Smooth muscle cell (in vitro differentiated cells): ENCODE results near the gene ZNF385B. TPM values are rescaled to one million over a fixed set of nuclear protein-coding genes. Genes with fewer than 3 reads are reported as not detected.

Experiments
- DNase-seq: peaks from one replicate; lab custom pipeline; 2025; ENCODE audit not compliant: unreplicated experiment; lab: John Stamatoyannopoulos, UW
- H2AFZ ChIP-seq: fragments of 200-600 bp; sonication (generic); 2 replicates; pipeline ENCODE4 v1.6.0; 2016; ENCODE audit warnings: antibody characterized with exemption, low read depth, mild to moderate bottlenecking
- H3F3A ChIP-seq: fragments of 200-600 bp; sonication (generic); 2 replicates; pipeline ENCODE4 v1.6.0; 2017; ENCODE audit warnings: antibody characterized with exemption, low read depth
- H3K27ac ChIP-seq: fragments of 200-600 bp; sonication (generic); 2 replicates; pipeline ENCODE4 v1.5.1; 2016; ENCODE audit warnings: low read depth, mild to moderate bottlenecking
- H3K27me3 ChIP-seq: fragments of 200-600 bp; sonication (generic); 2 replicates; pipeline ENCODE4 v1.6.1; 2016; ENCODE audit warnings: low read depth, mild to moderate bottlenecking
- H3K36me3 ChIP-seq: fragments of 200-600 bp; sonication (generic); 2 replicates; pipeline ENCODE4 v1.5.1; 2016; ENCODE audit warnings: low read depth
- H3K4me1 ChIP-seq: fragments of 200-600 bp; sonication (generic); 2 replicates; pipeline ENCODE4 v1.5.1; 2016; ENCODE audit warnings: low read depth
- H3K4me2 ChIP-seq: fragments of 200-600 bp; sonication (generic); 2 replicates; pipeline ENCODE4 v1.6.0; 2016; ENCODE audit warnings: mild to moderate bottlenecking
- H3K4me3 ChIP-seq: fragments of 200-600 bp; sonication (generic); 2 replicates; pipeline ENCODE4 v1.5.1; 2016; ENCODE audit warnings: mild to moderate bottlenecking
- H3K79me2 ChIP-seq: fragments of 200-600 bp; sonication (generic); 2 replicates; pipeline ENCODE4 v1.6.0; 2016; ENCODE audit warnings: low read depth, mild to moderate bottlenecking
- H3K9ac ChIP-seq: fragments of 200-600 bp; sonication (generic); 2 replicates; pipeline ENCODE4 v1.6.0; 2016; ENCODE audit warnings: low read depth
- H3K9me3 ChIP-seq: fragments of 200-600 bp; sonication (generic); replicated peaks from 2 replicates; pipeline ENCODE4 v1.5.1; 2016; ENCODE audit warnings: low read depth
- H4K20me1 ChIP-seq: fragments of 200-600 bp; sonication (generic); 2 replicates; pipeline ENCODE4 v1.6.0; 2016; ENCODE audit warnings: low read depth
- WGBS: methylation state at CpG from one replicate; pipeline ENCODE4 v1.1.7; 2016; ENCODE audit warnings: low lambda C conversion rate; 5-methylcytosine and 5-hydroxymethylcytosine counted together
- polyA plus RNA-seq: library from polyadenylated mRNA; unstranded; fragments of >200 nt; fragmentation: Nextera tagmentation; extraction: Ambion mirVana; gene quantifications from 2 replicates; pipeline ENCODE4 v1.2.1, GENCODE V29; 2016
- total RNA-seq: library from RNA; depleted of rRNA; stranded (reverse); fragments of >200 nt; gene quantifications from 2 replicates; pipeline ENCODE4 v1.2.3, GENCODE V29; 2014
- TF ChIP-seq, protein P1 (sequence below): fragments of 200-600 bp; sonication (generic); IDR thresholded peaks from 2 replicates; pipeline ENCODE4 v1.5.1; 2017; ENCODE audit warnings: borderline replicate concordance, mild to moderate bottlenecking, antibody characterized with exemption; ENCODE audit not compliant: insufficient read depth, poor library complexity, severe bottlenecking

ZNF385B gene
- total and polyA plus RNA-seq, 2 experiments from 2014 or later, result 1.4 to 3.2 TPM

GRCh38 chr2:179849719-179850118, 11.7 kb downstream of the ZNF385B start:
- no peak for DNase-seq
- no peaks in the 10 kb centered on the region for H3K36me3 ChIP-seq
- peaks cover 5% of the 10 kb centered on the region for H3K4me1 ChIP-seq
- TF ChIP-seq, protein P1, sequence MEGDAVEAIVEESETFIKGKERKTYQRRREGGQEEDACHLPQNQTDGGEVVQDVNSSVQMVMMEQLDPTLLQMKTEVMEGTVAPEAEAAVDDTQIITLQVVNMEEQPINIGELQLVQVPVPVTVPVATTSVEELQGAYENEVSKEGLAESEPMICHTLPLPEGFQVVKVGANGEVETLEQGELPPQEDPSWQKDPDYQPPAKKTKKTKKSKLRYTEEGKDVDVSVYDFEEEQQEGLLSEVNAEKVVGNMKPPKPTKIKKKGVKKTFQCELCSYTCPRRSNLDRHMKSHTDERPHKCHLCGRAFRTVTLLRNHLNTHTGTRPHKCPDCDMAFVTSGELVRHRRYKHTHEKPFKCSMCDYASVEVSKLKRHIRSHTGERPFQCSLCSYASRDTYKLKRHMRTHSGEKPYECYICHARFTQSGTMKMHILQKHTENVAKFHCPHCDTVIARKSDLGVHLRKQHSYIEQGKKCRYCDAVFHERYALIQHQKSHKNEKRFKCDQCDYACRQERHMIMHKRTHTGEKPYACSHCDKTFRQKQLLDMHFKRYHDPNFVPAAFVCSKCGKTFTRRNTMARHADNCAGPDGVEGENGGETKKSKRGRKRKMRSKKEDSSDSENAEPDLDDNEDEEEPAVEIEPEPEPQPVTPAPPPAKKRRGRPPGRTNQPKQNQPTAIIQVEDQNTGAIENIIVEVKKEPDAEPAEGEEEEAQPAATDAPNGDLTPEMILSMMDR, result no peak
- H3F3A ChIP-seq, result no peaks in the 10 kb centered on the region
- H3K27ac ChIP-seq, result no peak overlapping the region
- no peak overlapping the region for H3K4me3 ChIP-seq
- H2AFZ ChIP-seq, result no peak overlapping the region
- H3K27me3 ChIP-seq, result no peaks in the 10 kb centered on the region
- H3K9ac ChIP-seq, result no peak overlapping the region
- no peak overlapping the region for H3K4me2 ChIP-seq
- H3K79me2 ChIP-seq, result no peaks in the 10 kb centered on the region
- H3K9me3 ChIP-seq, result no peaks in the 10 kb centered on the region
- H4K20me1 ChIP-seq, result no peaks in the 10 kb centered on the region

DNA sequence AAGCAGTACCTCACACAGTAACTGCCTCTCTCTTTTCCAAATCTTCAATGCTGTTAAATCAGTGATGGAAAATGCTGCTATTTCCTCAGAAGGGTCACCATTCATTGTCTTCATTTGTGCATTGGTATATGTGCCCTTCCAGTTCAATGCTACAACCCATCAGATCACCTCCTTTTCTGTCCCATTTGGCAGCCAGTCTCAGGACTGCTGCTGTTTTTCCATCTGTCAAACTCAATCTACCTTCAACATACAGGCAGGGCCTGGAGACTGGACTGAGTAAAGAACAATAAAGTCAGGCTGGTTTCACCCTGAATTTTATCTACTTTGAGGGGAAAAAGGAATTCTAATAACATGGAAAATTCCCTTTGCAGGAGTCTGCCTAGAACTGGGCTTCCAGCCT, 17.9 kb downstream of the ZNF385B start:
- no peak for DNase-seq

GRCh38 chr2:179842498-179843153, 18.8 kb downstream of the ZNF385B start:
- WGBS, result 42% methylated on average over 4 of the region's 4 CpGs
- Histone ChIP-seq H3K4me1 (peaks cover 17% of the 10 kb centered on the region), H3K4me2 (no peak overlapping the region), H3K4me3 (no peak overlapping the region), H3K27ac (no peak overlapping the region), H3K79me2 (no peaks in the 10 kb centered on the region), H3K36me3 (no peaks in the 10 kb centered on the region), H3K9me3 (no peaks in the 10 kb centered on the region), H3K9ac (no peak overlapping the region), H2AFZ (no peak overlapping the region), H4K20me1 (no peaks in the 10 kb centered on the region), H3F3A (no peaks in the 10 kb centered on the region), H3K27me3 (no peaks in the 10 kb centered on the region)
- DNase-seq, result no peak
- TF ChIP-seq, protein P1, result peak; percentile 50

More for the DNA sequence above, 17.9 kb downstream of the ZNF385B start:
- TF ChIP-seq, protein P1, result no peak
- Histone ChIP-seq H3K9me3 (no peaks in the 10 kb centered on the region), H3K36me3 (no peaks in the 10 kb centered on the region), H3K79me2 (no peaks in the 10 kb centered on the region), H3K4me2 (no peak overlapping the region), H3K27ac (no peak overlapping the region), H3F3A (no peaks in the 10 kb centered on the region), H3K27me3 (no peaks in the 10 kb centered on the region), H4K20me1 (no peaks in the 10 kb centered on the region), H3K4me1 (peaks cover 8% of the 10 kb centered on the region), H3K9ac (no peak overlapping the region), H2AFZ (no peak overlapping the region), H3K4me3 (no peak overlapping the region)

DNA sequence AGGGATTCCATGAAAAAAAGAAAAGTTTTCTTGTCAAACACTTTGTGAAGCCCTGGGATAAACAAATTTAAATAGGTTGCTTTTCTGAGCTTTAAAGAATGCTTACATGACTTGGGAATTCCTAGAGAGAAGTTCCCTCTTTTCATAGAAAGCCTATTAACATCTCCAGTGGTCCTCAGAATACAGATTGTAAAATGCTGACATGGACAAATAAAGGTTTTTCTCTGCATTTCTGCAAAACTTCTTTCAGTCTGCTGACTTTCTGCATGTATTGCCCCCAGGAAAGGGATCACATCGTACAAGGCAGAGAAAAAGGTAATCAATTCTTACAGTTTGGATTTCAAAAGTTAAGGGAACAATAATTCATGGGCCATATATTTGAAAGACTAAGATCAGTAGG, 20.6 kb downstream of the ZNF385B start:
- H3K27ac ChIP-seq, result no peak overlapping the region
- H3K79me2 ChIP-seq, result no peaks in the 10 kb centered on the region
- no peak for DNase-seq
- H4K20me1 ChIP-seq, result no peaks in the 10 kb centered on the region
- no peak overlapping the region for H3K4me2 ChIP-seq
- 95% methylated on average over 1 of the region's 1 CpG for WGBS
- H2AFZ ChIP-seq, result no peak overlapping the region
- no peaks in the 10 kb centered on the region for H3K9me3 ChIP-seq
- no peaks in the 10 kb centered on the region for H3K36me3 ChIP-seq
- TF ChIP-seq, protein P1, result no peak
- no peaks in the 10 kb centered on the region for H3K27me3 ChIP-seq
- no peaks in the 10 kb centered on the region for H3F3A ChIP-seq
- H3K9ac ChIP-seq, result no peak overlapping the region
- peaks cover 19% of the 10 kb centered on the region for H3K4me1 ChIP-seq
- H3K4me3 ChIP-seq, result no peak overlapping the region
